Psoas muscle (tissue), 8 donors: Measurements from ENCODE around the gene MNX1. TPM values are rescaled to one million over a fixed set of nuclear protein-coding genes. Genes with fewer than 3 reads are reported as not detected.

Experiments
- ATAC-seq, 4 donors: fragments of 200-7000 bp; cut with Tn5 transposase; one replicate each; pipeline ENCODE4 v1.9.1; 2020; ENCODE audit warnings: moderate library complexity in 3 of 4, mild to moderate bottlenecking in 2 of 4
- DNase-seq, 2 donors: peaks; one replicate each; pipeline ENCODE4 v3.0.0-alpha.2; 2020
- H3K27ac ChIP-seq: fragments of 200-600 bp; one replicate; pipeline ENCODE4 v1.8.0; 2022
- H3K27me3 ChIP-seq, 3 donors: fragments of 200-600 bp in 1 of 3; one replicate each; pipeline versions ENCODE4 v1.6.1 to v1.8.0; 2013 to 2022; ENCODE audit warnings: low read length in 2 of 3, mild to moderate bottlenecking in 2 of 3, moderate library complexity in 1 of 3; ENCODE audit not compliant: insufficient read depth in 3 of 3
- H3K36me3 ChIP-seq, 2 donors: fragments of 200-600 bp in 1 of 2; one replicate each; pipeline versions ENCODE4 v1.6.1 to v1.8.0; 2013 to 2022; ENCODE audit warnings: low read depth in 1 of 2, mild to moderate bottlenecking in 1 of 2, moderate library complexity in 1 of 2; ENCODE audit not compliant: insufficient read depth in 1 of 2
- H3K4me1 ChIP-seq: fragments of 200-600 bp; one replicate; pipeline ENCODE4 v1.8.0; 2022
- H3K4me3 ChIP-seq: fragments of 200-600 bp; one replicate; pipeline ENCODE4 v1.8.0; 2022; ENCODE audit warnings: mild to moderate bottlenecking
- H3K9me3 ChIP-seq: fragments of 200-600 bp; one replicate; pipeline ENCODE4 v1.8.0; 2022
- CTCF ChIP-seq: fragments of 200-600 bp; IDR thresholded peaks from one replicate; pipeline ENCODE4 v1.8.0; 2022; ENCODE audit warnings: antibody characterized with exemption
- WGBS, 3 donors: extraction: QIAGEN DNeasy Blood & Tissue Kit; methylation state at CpG; one replicate each; pipeline versions ENCODE4 v1.1.6 to v1.1.7; 2013; 5-methylcytosine and 5-hydroxymethylcytosine counted together
- intact Hi-C, 2 donors: fragments of 100-400 bp; cut with DNase I; formaldehyde crosslinking; loops; one replicate each; pipeline versions ENCODE4 v1.11.0 to v1.14.2; 2022
- polyA plus RNA-seq, 3 donors: library from polyadenylated mRNA; stranded (reverse); fragments of 200-250 nt; gene quantifications; one replicate each; pipeline ENCODE4 v1.2.3, GENCODE V29; 2013
- total RNA-seq, 4 donors: library from RNA; stranded (reverse); fragmentation: NEBNext Ultra II Directional in 2 of 4; extraction: Animal tissue kit (Norgen Biotek cat#: 25700) in 2 of 4; gene quantifications; one replicate each; pipeline versions ENCODE4 v1.2.1 to v1.2.4, GENCODE V29; 2021 to 2023
- donor health status: healthy with polysubstance abuse.
- donor health status: DM: no; HTN: no; CAD: no; lungs with moderate emphysema.
- donor health status: Bipolar disorder and iron deficiency.
- donor health status: healthy.
- donor health status: DM: yes; HTN: yes; CAD: no.
- donor health status: DM: no; HTN: no; CAD: no.
- donor health status: DM: no; HTN: no; CAD: no.
- donor health status: DM: yes; HTN: yes; CAD: no.

MNX1 gene
- total and polyA plus RNA-seq, 7 donors: not detected

- no peaks in the 10 kb centered on the region for H3K9me3 ChIP-seq
- intact Hi-C loops: no loop called here
- no peak for TF ChIP-seq CTCF
- peaks cover 0 to 19% (median 8%) of the 10 kb centered on the region in 3 donors for H3K27me3 ChIP-seq
- WGBS, 3 donors: 46 to 61% (median 48%) methylated on average over 12 of the region's 12 CpGs
- no peak overlapping the region for H3K4me3 ChIP-seq
- DNase-seq: peak; percentile 65 to 82
- H3K27ac ChIP-seq: no peak overlapping the region
- no peaks in the 10 kb centered on the region for H3K4me1 ChIP-seq
- ATAC-seq: peak in 3 of 4 donors; percentile 45 to 83 (median 56)
- no peaks in the 10 kb centered on the region for H3K36me3 ChIP-seq
Measured at GRCh38 chr7:157043745-157044144, 33.3 kb upstream of the MNX1 start.

- peaks cover 0 to 24% (median 10%) of the 10 kb centered on the region in 3 donors for H3K27me3 ChIP-seq
- H3K36me3 ChIP-seq: no peaks in the 10 kb centered on the region
- 74 to 83% (median 81%) methylated on average over 20 of the region's 20 CpGs for WGBS, 3 donors
- TF ChIP-seq CTCF: no peak
- H3K4me3 ChIP-seq: no peak overlapping the region
- ATAC-seq (no peak), DNase-seq (no peak)
- H3K27ac ChIP-seq: no peak overlapping the region
- no peaks in the 10 kb centered on the region for H3K9me3 ChIP-seq
- H3K4me1 ChIP-seq: no peaks in the 10 kb centered on the region
- intact Hi-C loops: no loop called here
Measured at GRCh38 chr7:157041514-157042277, 31.2 kb upstream of the MNX1 start.

GRCh38 chr7:157041004-157041403, 30.5 kb upstream of the MNX1 start:
- H3K36me3 ChIP-seq: no peaks in the 10 kb centered on the region
- intact Hi-C loops: no loop called here
- WGBS, 3 donors: 48 to 56% (median 54%) methylated on average over 13 of the region's 13 CpGs
- no peaks in the 10 kb centered on the region for H3K4me1 ChIP-seq
- no peak overlapping the region for H3K4me3 ChIP-seq
- no peaks in the 10 kb centered on the region for H3K9me3 ChIP-seq
- peaks cover 0 to 31% (median 10%) of the 10 kb centered on the region in 3 donors for H3K27me3 ChIP-seq
- TF ChIP-seq CTCF: no peak
- no peak overlapping the region for H3K27ac ChIP-seq
- no peak for DNase-seq
- ATAC-seq: no peak

GRCh38 chr7:157037635-157038034, 27.2 kb upstream of the MNX1 start:
- no peak for DNase-seq
- intact Hi-C loops: no loop called here
- no peaks in the 10 kb centered on the region for H3K4me1 ChIP-seq
- H3K9me3 ChIP-seq: no peaks in the 10 kb centered on the region
- no peak for ATAC-seq
- no peak overlapping the region for H3K27ac ChIP-seq
- no peak overlapping the region for H3K4me3 ChIP-seq
- TF ChIP-seq CTCF: no peak
- 72 to 79% (median 76%) methylated on average over 9 of the region's 9 CpGs for WGBS, 3 donors
- H3K27me3 ChIP-seq: peaks cover 0 to 28% (median 11%) of the 10 kb centered on the region in 3 donors
- H3K36me3 ChIP-seq: no peaks in the 10 kb centered on the region

- Histone ChIP-seq H3K27ac (no peak overlapping the region), H3K9me3 (no peaks in the 10 kb centered on the region), H3K4me1 (no peaks in the 10 kb centered on the region), H3K36me3 (no peaks in the 10 kb centered on the region), H3K27me3 (peaks cover 0 to 31% (median 11%) of the 10 kb centered on the region in 3 donors), H3K4me3 (no peak overlapping the region)
- DNase-seq (no peak), ATAC-seq (no peak)
- 83 to 85% (median 84%) methylated on average over 4 of the region's 4 CpGs for WGBS, 3 donors
- TF ChIP-seq CTCF: no peak
- intact Hi-C loops: no loop called here
Measured at GRCh38 chr7:157037028-157037427, 26.6 kb upstream of the MNX1 start.
